ENCODE data around the gene SDF2. TPM values are rescaled to one million over a fixed set of nuclear protein-coding genes. Genes with fewer than 3 reads are reported as not detected.

SDF2 gene
- total and polyA plus RNA-seq, 2 donors (not counting 1 experiment from before 2014, with no cell fraction given): 58.5 to 65.2 TPM

DNA sequence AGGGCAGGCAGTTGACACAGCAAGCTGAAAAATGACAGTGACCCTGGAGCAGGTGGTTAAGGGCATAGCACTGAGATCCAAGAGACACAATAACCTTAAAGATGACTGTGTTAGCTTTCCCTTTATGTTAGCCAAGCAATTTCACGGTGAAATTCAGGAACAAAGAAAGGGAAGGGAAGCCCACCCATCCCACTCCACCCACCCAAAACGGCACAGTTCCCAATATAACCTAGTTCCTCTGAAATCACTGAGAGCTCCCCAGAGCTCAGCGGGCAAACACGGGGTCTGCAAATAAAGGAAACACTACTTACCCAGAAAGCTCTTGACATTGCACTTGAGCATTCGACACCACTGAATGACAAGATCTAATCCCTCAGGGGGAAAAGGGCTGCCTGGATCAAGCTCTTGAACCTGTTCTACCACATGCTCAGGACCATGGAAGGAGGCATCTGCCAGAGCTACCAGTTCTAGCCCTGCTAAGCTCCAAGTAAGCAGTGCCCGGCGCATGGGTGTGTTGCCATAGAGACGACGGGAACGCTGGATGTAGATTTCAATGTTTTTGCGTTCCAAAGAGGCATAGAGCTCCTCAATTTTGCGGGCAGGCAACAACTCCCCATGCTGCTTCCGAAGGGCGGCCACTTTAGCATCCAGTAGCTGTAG, 27.4 kb downstream of the SDF2 start:
- Histone ChIP-seq H3K4me3 (replicated peaks in 1 of 4; ENCODE audit: control extremely low read depth in 1 of 4, insufficient read depth in 1 of 4, low read depth in 3 of 4, low read length in 4 of 4) (no peak overlapping the region), H3K9me3 (ENCODE audit: control insufficient read depth, insufficient read depth, low read depth, low read length) (no peaks in the 10 kb centered on the region), H3K4me1 (ENCODE audit: control insufficient read depth, extremely low read depth, insufficient read depth, low read length) (no peaks in the 10 kb centered on the region), H3K36me3 (ENCODE audit: control insufficient read depth, insufficient read depth, low read length) (peaks cover 27% of the 10 kb centered on the region), H3K27ac (ENCODE audit: insufficient read depth, low read length) (no peak overlapping the region), H3K27me3 (ENCODE audit: control insufficient read depth, insufficient read depth, low read length) (no peaks in the 10 kb centered on the region), H3K4me2 (ENCODE audit: extremely low read depth, insufficient read depth, low read length) (no peak overlapping the region), H3K9ac (ENCODE audit: insufficient read depth, low read length) (no peak overlapping the region), H4K20me1 (ENCODE audit: control insufficient read depth, extremely low read depth, insufficient read depth, low read length) (no peaks in the 10 kb centered on the region), H2AFZ (ENCODE audit: low read length) (no peak overlapping the region), H3K79me2 (ENCODE audit: control insufficient read depth, insufficient read depth, low read length) (no peaks in the 10 kb centered on the region)
- TF ChIP-seq EZH2 (IDR thresholded peaks at IDR 0.05; ENCODE audit: low read length, missing control alignments): no peak
- TF ChIP-seq, protein P1, sequence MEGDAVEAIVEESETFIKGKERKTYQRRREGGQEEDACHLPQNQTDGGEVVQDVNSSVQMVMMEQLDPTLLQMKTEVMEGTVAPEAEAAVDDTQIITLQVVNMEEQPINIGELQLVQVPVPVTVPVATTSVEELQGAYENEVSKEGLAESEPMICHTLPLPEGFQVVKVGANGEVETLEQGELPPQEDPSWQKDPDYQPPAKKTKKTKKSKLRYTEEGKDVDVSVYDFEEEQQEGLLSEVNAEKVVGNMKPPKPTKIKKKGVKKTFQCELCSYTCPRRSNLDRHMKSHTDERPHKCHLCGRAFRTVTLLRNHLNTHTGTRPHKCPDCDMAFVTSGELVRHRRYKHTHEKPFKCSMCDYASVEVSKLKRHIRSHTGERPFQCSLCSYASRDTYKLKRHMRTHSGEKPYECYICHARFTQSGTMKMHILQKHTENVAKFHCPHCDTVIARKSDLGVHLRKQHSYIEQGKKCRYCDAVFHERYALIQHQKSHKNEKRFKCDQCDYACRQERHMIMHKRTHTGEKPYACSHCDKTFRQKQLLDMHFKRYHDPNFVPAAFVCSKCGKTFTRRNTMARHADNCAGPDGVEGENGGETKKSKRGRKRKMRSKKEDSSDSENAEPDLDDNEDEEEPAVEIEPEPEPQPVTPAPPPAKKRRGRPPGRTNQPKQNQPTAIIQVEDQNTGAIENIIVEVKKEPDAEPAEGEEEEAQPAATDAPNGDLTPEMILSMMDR (conservative IDR thresholded peaks at IDR 0.05 in 1 of 2, IDR thresholded peaks at IDR 0.05 in 1 of 2; ENCODE audit: low read depth in 1 of 2, low read length in 2 of 2): no peak
- DNase-seq (ENCODE audit: low read depth in 2 of 2): no peak

DNA sequence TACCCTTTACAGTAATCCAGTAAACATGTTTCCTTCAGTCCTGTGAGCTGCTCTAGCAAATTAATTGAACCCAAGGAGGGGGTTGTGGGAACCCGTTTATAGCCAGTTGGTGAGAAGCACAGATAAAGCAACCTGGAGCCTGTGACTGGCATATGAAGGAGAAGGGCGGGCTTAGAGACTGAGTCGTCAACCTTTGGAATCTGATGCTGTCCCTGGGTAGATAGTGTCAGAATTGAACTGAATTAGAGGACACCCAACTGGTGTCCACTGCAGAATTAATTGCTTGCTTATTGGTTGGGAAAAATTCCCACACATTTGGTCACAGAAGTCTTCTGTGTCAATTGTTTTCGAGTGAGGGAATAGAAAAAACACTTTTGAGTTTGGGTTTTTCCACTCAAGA, 34.9 kb downstream of the SDF2 start:
- H3K4me3 ChIP-seq (replicated peaks in 1 of 4; ENCODE audit: control extremely low read depth in 1 of 4, insufficient read depth in 1 of 4, low read depth in 3 of 4, low read length in 4 of 4): no peak overlapping the region
- no peaks in the 10 kb centered on the region for H3K9me3 ChIP-seq (ENCODE audit: control insufficient read depth, insufficient read depth, low read depth, low read length)
- H3K36me3 ChIP-seq (ENCODE audit: control insufficient read depth, insufficient read depth, low read length): peaks cover 10% of the 10 kb centered on the region
- no peaks in the 10 kb centered on the region for H3K27me3 ChIP-seq (ENCODE audit: control insufficient read depth, insufficient read depth, low read length)
- TF ChIP-seq, protein P1 (conservative IDR thresholded peaks at IDR 0.05 in 1 of 2, IDR thresholded peaks at IDR 0.05 in 1 of 2; ENCODE audit: low read depth in 1 of 2, low read length in 2 of 2): no peak
- no peak for TF ChIP-seq EZH2 (IDR thresholded peaks at IDR 0.05; ENCODE audit: low read length, missing control alignments)
- H3K4me1 ChIP-seq (ENCODE audit: control insufficient read depth, extremely low read depth, insufficient read depth, low read length): no peaks in the 10 kb centered on the region
- no peaks in the 10 kb centered on the region for H3K79me2 ChIP-seq (ENCODE audit: control insufficient read depth, insufficient read depth, low read length)
- H4K20me1 ChIP-seq (ENCODE audit: control insufficient read depth, extremely low read depth, insufficient read depth, low read length): no peaks in the 10 kb centered on the region
- no peak overlapping the region for H2AFZ ChIP-seq (ENCODE audit: low read length)
- no peak overlapping the region for H3K4me2 ChIP-seq (ENCODE audit: extremely low read depth, insufficient read depth, low read length)
- H3K27ac ChIP-seq (ENCODE audit: insufficient read depth, low read length): no peak overlapping the region
- H3K9ac ChIP-seq (ENCODE audit: insufficient read depth, low read length): no peak overlapping the region
- DNase-seq (ENCODE audit: low read depth in 2 of 2): no peak

DNA sequence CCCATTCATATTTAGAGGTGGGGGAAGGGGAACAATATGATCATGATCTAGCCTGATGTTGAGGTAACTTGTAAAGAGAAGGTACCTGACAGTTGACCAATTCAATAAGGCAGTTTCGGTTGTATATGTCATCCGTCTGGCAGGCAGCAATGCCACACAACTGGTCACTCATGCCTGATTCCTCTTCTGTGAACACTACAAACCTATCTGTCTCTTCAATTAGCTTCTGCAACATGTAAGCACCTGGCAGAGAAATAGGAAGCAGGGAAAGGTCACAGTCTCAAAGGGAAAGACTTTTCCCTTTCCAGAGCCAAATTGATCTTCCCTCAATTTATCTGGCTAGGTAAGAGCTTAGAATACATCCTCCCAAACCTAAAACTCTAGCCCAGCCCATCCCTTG, 37.6 kb downstream of the SDF2 start:
- H3K9ac ChIP-seq (ENCODE audit: insufficient read depth, low read length): no peak overlapping the region
- TF ChIP-seq EZH2 (IDR thresholded peaks at IDR 0.05; ENCODE audit: low read length, missing control alignments): no peak
- TF ChIP-seq, protein P1 (conservative IDR thresholded peaks at IDR 0.05 in 1 of 2, IDR thresholded peaks at IDR 0.05 in 1 of 2; ENCODE audit: low read depth in 1 of 2, low read length in 2 of 2): no peak
- H3K27me3 ChIP-seq (ENCODE audit: control insufficient read depth, insufficient read depth, low read length): no peaks in the 10 kb centered on the region
- no peak for DNase-seq (ENCODE audit: low read depth in 2 of 2)
- H4K20me1 ChIP-seq (ENCODE audit: control insufficient read depth, extremely low read depth, insufficient read depth, low read length): no peaks in the 10 kb centered on the region
- no peaks in the 10 kb centered on the region for H3K9me3 ChIP-seq (ENCODE audit: control insufficient read depth, insufficient read depth, low read depth, low read length)
- H3K27ac ChIP-seq (ENCODE audit: insufficient read depth, low read length): no peak overlapping the region
- H3K36me3 ChIP-seq (ENCODE audit: control insufficient read depth, insufficient read depth, low read length): peaks cover 10% of the 10 kb centered on the region
- no peaks in the 10 kb centered on the region for H3K79me2 ChIP-seq (ENCODE audit: control insufficient read depth, insufficient read depth, low read length)
- no peak overlapping the region for H2AFZ ChIP-seq (ENCODE audit: low read length)
- no peak overlapping the region for H3K4me3 ChIP-seq (replicated peaks in 1 of 4; ENCODE audit: control extremely low read depth in 1 of 4, insufficient read depth in 1 of 4, low read depth in 3 of 4, low read length in 4 of 4)
- no peaks in the 10 kb centered on the region for H3K4me1 ChIP-seq (ENCODE audit: control insufficient read depth, extremely low read depth, insufficient read depth, low read length)
- H3K4me2 ChIP-seq (ENCODE audit: extremely low read depth, insufficient read depth, low read length): no peak overlapping the region

Data from fibroblast of lung (primary cell).